H1 (cell line): ENCODE data around the gene UBE2H. TPM values are rescaled to one million over a fixed set of nuclear protein-coding genes. Genes with fewer than 3 reads are reported as not detected.

ENCODE experiments used
- CHD7 ChIP-seq: fragments of 300-600 bp; sonication (generic); IDR thresholded peaks from 2 replicates; pipeline ENCODE4 v1.7.1; 2012; ENCODE audit warnings: low read length, moderate library complexity, mild to moderate bottlenecking, inconsistent platforms; ENCODE audit not compliant: insufficient replicate concordance
- NANOG ChIP-seq: IDR thresholded peaks from 2 replicates; pipeline ENCODE4 v1.6.1; 2011; ENCODE audit warnings: low read length, low read depth, mild to moderate bottlenecking, inconsistent platforms; ENCODE audit not compliant: insufficient read depth, poor library complexity, severe bottlenecking
- SIN3A ChIP-seq, 2 experiments: IDR thresholded peaks in 1 of 2; conservative IDR thresholded peaks in 1 of 2; 2 replicates each; pipeline ENCODE4 v1.6.1; 2011 to 2012; ENCODE audit warnings: low read length in 2 of 2, improper control_type of control experiment in 1 of 2, low read depth in 1 of 2, mild to moderate bottlenecking in 1 of 2
- polyA plus RNA-seq, 7 experiments: library from polyadenylated mRNA; depleted of rRNA in 3 of 7; stranded (reverse) in 5 of 7; unstranded in 2 of 7; fragments of >200 nt in 5 of 7; fragments of 200-250 nt in 2 of 7; gene quantifications; 1 replicate in 5 of 7; 2 replicates in 1 of 7; 4 replicates in 1 of 7; pipeline versions ENCODE4 v1.2.1 to v1.2.3, GENCODE V29; 2011 to 2013; ENCODE audit warnings: missing spikeins in 2 of 7, mixed read lengths in 2 of 7
- total RNA-seq: library from RNA; stranded (reverse); fragmentation: NEBNext Ultra II Directional; extraction: Animal tissue kit (Norgen Biotek cat#: 25700); gene quantifications from 2 replicates; pipeline ENCODE4 v1.2.1, GENCODE V29; 2021
- TF ChIP-seq, protein P1 (sequence below), 3 experiments: IDR thresholded peaks; 1 replicate in 2 of 3; 2 replicates in 1 of 3; pipeline versions ENCODE4 v1.5.1 to v1.6.1; 2011; ENCODE audit warnings: low read length in 3 of 3, mild to moderate bottlenecking in 3 of 3, inconsistent platforms in 2 of 3, low read depth in 1 of 3, moderate library complexity in 1 of 3; ENCODE audit not compliant: insufficient read depth in 1 of 3; ENCODE audit errors: control extremely low read depth in 1 of 3

UBE2H gene
- total and polyA plus RNA-seq, 2 of the 8 experiments (the other 6 are each of a cell fraction or from before 2014, with no cell fraction given), result 30.6 to 62.2 TPM

- TF ChIP-seq CHD7, result no peak
- TF ChIP-seq NANOG, result peak; percentile 81
- TF ChIP-seq SIN3A (conservative IDR thresholded peaks at IDR 0.05 in 1 of 2, IDR thresholded peaks at IDR 0.05 in 1 of 2; ENCODE audit: low read depth in 1 of 2, low read length in 2 of 2), result 0 out of 4 replicates have a peak, but pooled peaks of 1 of the 2 experiments have one; percentile 47
- TF ChIP-seq, protein P1, sequence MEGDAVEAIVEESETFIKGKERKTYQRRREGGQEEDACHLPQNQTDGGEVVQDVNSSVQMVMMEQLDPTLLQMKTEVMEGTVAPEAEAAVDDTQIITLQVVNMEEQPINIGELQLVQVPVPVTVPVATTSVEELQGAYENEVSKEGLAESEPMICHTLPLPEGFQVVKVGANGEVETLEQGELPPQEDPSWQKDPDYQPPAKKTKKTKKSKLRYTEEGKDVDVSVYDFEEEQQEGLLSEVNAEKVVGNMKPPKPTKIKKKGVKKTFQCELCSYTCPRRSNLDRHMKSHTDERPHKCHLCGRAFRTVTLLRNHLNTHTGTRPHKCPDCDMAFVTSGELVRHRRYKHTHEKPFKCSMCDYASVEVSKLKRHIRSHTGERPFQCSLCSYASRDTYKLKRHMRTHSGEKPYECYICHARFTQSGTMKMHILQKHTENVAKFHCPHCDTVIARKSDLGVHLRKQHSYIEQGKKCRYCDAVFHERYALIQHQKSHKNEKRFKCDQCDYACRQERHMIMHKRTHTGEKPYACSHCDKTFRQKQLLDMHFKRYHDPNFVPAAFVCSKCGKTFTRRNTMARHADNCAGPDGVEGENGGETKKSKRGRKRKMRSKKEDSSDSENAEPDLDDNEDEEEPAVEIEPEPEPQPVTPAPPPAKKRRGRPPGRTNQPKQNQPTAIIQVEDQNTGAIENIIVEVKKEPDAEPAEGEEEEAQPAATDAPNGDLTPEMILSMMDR (IDR thresholded peaks at IDR 0.05; ENCODE audit: control extremely low read depth in 1 of 3, insufficient read depth in 1 of 3, low read depth in 1 of 3, low read length in 3 of 3), result peak in 2 of 3 experiments; percentile 83 to 90; a peak in 3 of 4 replicates
Measured at GRCh38 chr7:129829737-129830631, 122.8 kb downstream of the UBE2H start (continued).
